ENCODE data around the gene XAB2.

Gene XAB2

GRCh38 chr19:7628589-7629311 lies 595 bp downstream of the XAB2 start:
- TF ChIP-seq ZNF623 (tag by site-specific recombination; IDR thresholded peaks at IDR 0.05) (0 out of 2 replicates have a peak, but pooled peaks have one; percentile 11), ZFP3 (tag by site-specific recombination; IDR thresholded peaks at IDR 0.05; ENCODE audit: low read depth) (no peak)
- Histone ChIP-seq H3K36me3 (ENCODE audit: control insufficient read depth in 2 of 2, insufficient read depth in 1 of 2, low read length in 2 of 2) (peaks cover 0 to 47% of the 10 kb centered on the region in 2 experiments; a peak in 2 of 3 replicates), H3K9me3 (ENCODE audit: control insufficient read depth, insufficient read depth, low read depth, low read length) (no peaks in the 10 kb centered on the region), H3K4me1 (ENCODE audit: control insufficient read depth, insufficient read depth, low read length) (peaks cover 4% of the 10 kb centered on the region; the same call in 1 of the 2 replicates), H3K4me3 (ENCODE audit: low read depth, low read length) (peak overlapping the region; percentile 91), H3K27ac (ENCODE audit: extremely low read depth, low read depth, low read length) (no peak overlapping the region)
- ChIA-PET POLR2A (interaction anchor here (0.6 to 1.9 kb wide), 7 partner anchors 9 to 551 kb away, joined by 3 to 14 read pairs (median 7); partner anchors contain the start of gene CAMSAP3), CTCF (interaction anchor here (0.6 kb wide), 1 partner anchor 224 kb away, joined by 3 read pairs; no protein-coding TSS in a partner anchor)

DNA sequence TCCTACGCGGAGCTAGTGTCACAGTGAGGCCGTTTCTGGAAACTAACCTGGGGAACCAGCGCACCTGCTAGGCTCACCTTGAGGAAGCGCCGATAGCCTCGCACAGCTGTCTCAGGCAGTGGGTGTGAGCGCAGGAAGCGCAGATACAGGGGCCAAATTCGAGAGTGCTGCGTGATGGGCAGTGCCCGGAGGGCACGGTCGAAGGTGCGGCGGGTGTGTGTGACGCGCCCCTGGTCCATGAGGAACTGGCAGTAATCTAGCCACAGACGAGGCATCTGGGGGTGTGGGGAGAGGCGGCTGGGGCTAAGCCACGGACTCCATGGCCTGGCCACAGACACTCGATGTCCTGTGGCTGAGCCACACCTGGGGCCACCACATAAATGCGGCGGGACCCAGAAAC lies 2.2 kb downstream of the XAB2 start:
- Histone ChIP-seq H3K9me3 (ENCODE audit: control insufficient read depth, insufficient read depth, low read depth, low read length) (no peaks in the 10 kb centered on the region), H3K4me1 (ENCODE audit: control insufficient read depth, insufficient read depth, low read length) (peaks cover 4% of the 10 kb centered on the region; the same call in 1 of the 2 replicates), H3K4me3 (ENCODE audit: low read depth, low read length) (no peak overlapping the region), H3K36me3 (ENCODE audit: control insufficient read depth in 2 of 2, insufficient read depth in 1 of 2, low read length in 2 of 2) (peaks cover 0 to 59% of the 10 kb centered on the region in 2 experiments; a peak in 2 of 3 replicates), H3K27ac (ENCODE audit: extremely low read depth, low read depth, low read length) (no peak overlapping the region)
- POLR2A ChIA-PET, result no interaction called here
- CTCF ChIA-PET, result interaction anchor here (1.1 kb wide), 1 partner anchor 59 kb away, joined by 3 read pairs; no protein-coding TSS in a partner anchor
- TF ChIP-seq ZBTB10 (tag by site-specific recombination; IDR thresholded peaks at IDR 0.05), result no peak
- TF ChIP-seq ZNF624 (tag by site-specific recombination; IDR thresholded peaks at IDR 0.05), result no peak
- no peak for TF ChIP-seq ZNF18 (tag by site-specific recombination; IDR thresholded peaks at IDR 0.05)
- no peak for TF ChIP-seq ZNF670 (tag by site-specific recombination; IDR thresholded peaks at IDR 0.05; ENCODE audit: low read depth)
- TF ChIP-seq KLF17 (tag by site-specific recombination; IDR thresholded peaks at IDR 0.05), result no peak
- TF ChIP-seq ZNF311 (tag by site-specific recombination; IDR thresholded peaks at IDR 0.05; ENCODE audit: borderline replicate concordance), result no peak
- no peak for TF ChIP-seq ZNF26 (tag by site-specific recombination; IDR thresholded peaks at IDR 0.05)
- no peak for TF ChIP-seq ZNF350 (tag by site-specific recombination; IDR thresholded peaks at IDR 0.05)
- no peak for TF ChIP-seq ZIC2 (tag by site-specific recombination; IDR thresholded peaks at IDR 0.05)
- TF ChIP-seq ZNF529 (tag by site-specific recombination; IDR thresholded peaks at IDR 0.05; ENCODE audit: insufficient replicate concordance), result no peak
- TF ChIP-seq IKZF3 (tag by site-specific recombination; IDR thresholded peaks at IDR 0.05), result no peak
- TF ChIP-seq PATZ1 (tag by site-specific recombination; IDR thresholded peaks at IDR 0.05), result no peak
- TF ChIP-seq ZNF394 (tag by site-specific recombination; IDR thresholded peaks at IDR 0.05; ENCODE audit: borderline replicate concordance), result no peak
- no peak for TF ChIP-seq ZNF157 (tag by site-specific recombination; IDR thresholded peaks at IDR 0.05)
- no peak for TF ChIP-seq ZNF791 (tag by site-specific recombination; IDR thresholded peaks at IDR 0.05)

All from HEK293 (cell line).